ENCODE results near the gene PKHD1.

The PKHD1 gene

DNA sequence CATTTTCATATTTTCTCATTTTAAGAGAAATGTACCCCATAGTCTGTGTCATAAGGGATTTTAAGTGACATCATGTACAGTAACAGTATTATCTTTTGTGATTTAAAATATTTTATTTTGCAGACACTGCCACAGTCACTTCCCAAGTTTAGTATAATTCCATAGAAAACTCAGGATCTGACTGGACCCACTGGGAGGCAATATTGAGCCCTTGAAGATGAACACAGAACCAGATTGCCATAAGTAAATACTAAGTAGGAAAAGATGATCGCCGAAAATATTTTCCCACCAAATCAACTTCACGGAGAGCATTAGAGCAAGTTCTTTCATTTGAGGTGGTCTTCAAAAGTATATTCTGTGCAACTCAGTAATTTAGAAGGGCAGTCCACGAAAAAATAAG, 17.6 kb upstream of the PKHD1 start:
- H3K4me1 ChIP-seq (ENCODE audit: control insufficient read depth, insufficient read depth, low read length) = no peaks in the 10 kb centered on the region
- H3K27me3 ChIP-seq (ENCODE audit: control insufficient read depth, insufficient read depth, low read length) = no peaks in the 10 kb centered on the region
- no peaks in the 10 kb centered on the region for H3K36me3 ChIP-seq (ENCODE audit: control insufficient read depth, insufficient read depth, low read length)
- no peak overlapping the region for H3K9ac ChIP-seq (ENCODE audit: low read depth, low read length)
- no peak overlapping the region for H3K27ac ChIP-seq (ENCODE audit: low read depth, low read length)
- no peaks in the 10 kb centered on the region for H3K9me3 ChIP-seq (ENCODE audit: control insufficient read depth, insufficient read depth, low read length)
- H3K4me3 ChIP-seq (ENCODE audit: low read depth, low read length) = no peak overlapping the region

DNA sequence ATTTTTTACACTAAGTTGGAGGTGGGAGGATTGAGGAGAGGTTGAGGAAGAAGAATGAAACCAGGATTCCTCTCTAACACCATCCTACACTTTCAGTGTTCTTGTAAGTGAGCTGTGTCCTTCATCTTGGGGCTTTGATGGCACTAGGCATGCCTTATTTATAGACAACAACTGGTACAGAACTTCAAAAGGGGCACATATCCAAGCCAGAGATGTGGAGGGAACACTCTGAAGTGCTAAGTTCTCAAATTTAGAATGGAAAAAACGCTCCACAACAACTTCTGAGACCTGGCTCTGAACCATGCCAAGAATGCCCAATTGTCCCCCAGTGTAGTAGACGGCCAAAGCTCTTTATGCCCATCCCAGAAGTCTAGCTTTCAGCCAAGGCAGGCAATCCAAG, 16.2 kb upstream of the PKHD1 start:
- Histone ChIP-seq H3K9ac (ENCODE audit: low read depth, low read length) (no peak overlapping the region), H3K36me3 (ENCODE audit: control insufficient read depth, insufficient read depth, low read length) (no peaks in the 10 kb centered on the region), H3K9me3 (ENCODE audit: control insufficient read depth, insufficient read depth, low read length) (no peaks in the 10 kb centered on the region), H3K27ac (ENCODE audit: low read depth, low read length) (no peak overlapping the region), H3K4me3 (ENCODE audit: low read depth, low read length) (no peak overlapping the region), H3K4me1 (ENCODE audit: control insufficient read depth, insufficient read depth, low read length) (no peaks in the 10 kb centered on the region), H3K27me3 (ENCODE audit: control insufficient read depth, insufficient read depth, low read length) (no peaks in the 10 kb centered on the region)

DNA sequence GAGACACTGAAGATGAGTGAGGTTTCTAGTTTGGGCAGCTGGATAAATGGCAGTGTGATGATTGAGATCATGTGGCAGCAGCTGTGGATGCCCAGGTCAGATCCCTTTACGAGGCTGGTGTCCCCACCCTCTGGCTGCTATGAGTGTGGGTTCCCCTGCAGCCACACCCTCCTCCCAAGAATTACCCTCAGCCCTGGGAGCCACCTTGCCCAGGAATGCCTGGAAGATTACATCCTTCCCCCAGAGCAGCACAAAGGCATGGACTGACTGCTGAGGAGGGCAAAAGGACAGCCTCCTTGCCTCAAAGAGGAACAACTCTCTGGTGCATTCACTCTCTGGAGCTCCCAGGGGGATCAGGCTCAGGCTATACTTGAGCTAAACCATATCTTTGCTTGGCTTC, 15.0 kb upstream of the PKHD1 start:
- Histone ChIP-seq H3K9me3 (ENCODE audit: control insufficient read depth, insufficient read depth, low read length) (no peaks in the 10 kb centered on the region), H3K36me3 (ENCODE audit: control insufficient read depth, insufficient read depth, low read length) (no peaks in the 10 kb centered on the region), H3K27me3 (ENCODE audit: control insufficient read depth, insufficient read depth, low read length) (no peaks in the 10 kb centered on the region), H3K27ac (ENCODE audit: low read depth, low read length) (no peak overlapping the region), H3K9ac (ENCODE audit: low read depth, low read length) (no peak overlapping the region), H3K4me3 (ENCODE audit: low read depth, low read length) (no peak overlapping the region), H3K4me1 (ENCODE audit: control insufficient read depth, insufficient read depth, low read length) (no peaks in the 10 kb centered on the region)

DNA sequence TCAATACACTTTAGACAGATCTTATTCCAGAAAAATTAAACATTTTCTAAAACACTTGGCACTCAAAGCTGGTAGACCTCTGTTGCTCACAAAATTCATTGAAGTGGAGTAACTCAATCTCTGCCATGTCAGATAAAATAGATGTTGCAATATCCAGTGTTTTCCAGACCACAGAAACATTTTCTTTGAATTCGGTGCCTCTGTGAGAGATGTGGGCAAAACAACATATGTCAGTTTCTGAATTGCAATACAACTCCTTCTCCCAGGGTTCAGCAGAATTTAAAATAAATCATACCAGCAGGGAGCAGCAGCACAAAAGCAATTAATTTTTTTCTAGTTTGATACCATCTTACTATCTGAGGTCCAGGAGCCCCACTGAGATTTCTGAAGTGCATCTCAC, 11.3 kb upstream of the PKHD1 start:
- Histone ChIP-seq H3K27me3 (ENCODE audit: control insufficient read depth, insufficient read depth, low read length) (no peaks in the 10 kb centered on the region), H3K4me1 (ENCODE audit: control insufficient read depth, insufficient read depth, low read length) (no peaks in the 10 kb centered on the region), H3K36me3 (ENCODE audit: control insufficient read depth, insufficient read depth, low read length) (no peaks in the 10 kb centered on the region), H3K9me3 (ENCODE audit: control insufficient read depth, insufficient read depth, low read length) (no peaks in the 10 kb centered on the region), H3K4me3 (ENCODE audit: low read depth, low read length) (no peak overlapping the region), H3K27ac (ENCODE audit: low read depth, low read length) (no peak overlapping the region), H3K9ac (ENCODE audit: low read depth, low read length) (no peak overlapping the region)

DNA sequence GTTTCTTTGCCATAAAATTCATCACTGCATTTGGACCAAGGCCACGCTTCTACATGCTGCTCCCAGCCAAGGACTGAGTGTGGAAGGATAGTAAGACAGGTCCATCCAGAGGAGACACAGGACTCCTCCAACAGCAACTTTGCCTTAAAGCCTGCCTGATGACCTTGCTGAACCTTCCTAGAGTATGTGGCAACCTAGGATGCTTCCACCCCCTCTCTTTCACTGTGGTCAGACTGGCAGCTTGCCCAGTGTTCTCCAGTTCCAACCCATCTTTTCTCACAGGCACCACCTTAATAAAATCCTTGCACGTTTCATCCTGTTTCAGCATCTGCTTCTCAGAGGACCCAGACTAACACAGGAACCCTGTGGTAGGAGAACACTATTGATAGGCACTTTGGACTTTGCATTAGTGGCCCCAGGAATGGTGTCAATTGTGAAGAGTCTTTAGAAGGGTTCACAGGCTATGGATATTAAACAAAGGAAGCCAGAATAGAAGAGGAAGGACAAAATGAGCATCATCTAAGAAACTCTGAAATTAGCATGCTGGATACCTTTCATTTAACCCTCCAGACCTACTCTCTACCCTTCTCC, 2.4 kb upstream of the PKHD1 start:
- Histone ChIP-seq H3K27me3 (ENCODE audit: control insufficient read depth, insufficient read depth, low read length) (no peaks in the 10 kb centered on the region), H3K4me1 (ENCODE audit: control insufficient read depth, insufficient read depth, low read length) (peaks cover 3% of the 10 kb centered on the region; the same call in 1 of the 2 replicates), H3K9me3 (ENCODE audit: control insufficient read depth, insufficient read depth, low read length) (no peaks in the 10 kb centered on the region), H3K36me3 (ENCODE audit: control insufficient read depth, insufficient read depth, low read length) (no peaks in the 10 kb centered on the region), H3K27ac (ENCODE audit: low read depth, low read length) (no peak overlapping the region), H3K4me3 (ENCODE audit: low read depth, low read length) (no peak overlapping the region), H3K9ac (ENCODE audit: low read depth, low read length) (no peak overlapping the region)

DNA sequence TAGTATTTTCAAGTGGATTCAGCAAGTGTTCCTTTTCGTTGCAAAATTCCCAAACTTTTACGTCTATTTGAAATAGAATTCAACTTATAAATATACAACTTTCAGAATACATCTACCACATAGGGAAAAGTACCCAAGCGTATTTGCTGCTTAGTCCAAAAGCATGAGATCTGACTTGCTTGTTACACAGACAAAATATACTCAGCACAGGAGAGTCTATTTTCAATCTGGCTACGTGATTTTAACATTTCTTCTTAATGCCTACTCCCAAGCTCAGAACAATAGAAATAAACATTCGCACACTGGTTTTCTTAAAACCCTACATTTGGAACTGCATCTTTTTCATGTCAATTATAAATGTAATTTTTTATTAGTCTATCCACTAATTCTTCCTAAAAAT, 672 bp downstream of the PKHD1 start:
- Histone ChIP-seq H3K9me3 (ENCODE audit: control insufficient read depth, insufficient read depth, low read length) (no peaks in the 10 kb centered on the region), H3K27me3 (ENCODE audit: control insufficient read depth, insufficient read depth, low read length) (no peaks in the 10 kb centered on the region), H3K9ac (ENCODE audit: low read depth, low read length) (no peak overlapping the region), H3K27ac (ENCODE audit: low read depth, low read length) (no peak overlapping the region), H3K36me3 (ENCODE audit: control insufficient read depth, insufficient read depth, low read length) (no peaks in the 10 kb centered on the region), H3K4me1 (ENCODE audit: control insufficient read depth, insufficient read depth, low read length) (peaks cover 3% of the 10 kb centered on the region; the same call in 1 of the 2 replicates), H3K4me3 (ENCODE audit: low read depth, low read length) (no peak overlapping the region)

DNA sequence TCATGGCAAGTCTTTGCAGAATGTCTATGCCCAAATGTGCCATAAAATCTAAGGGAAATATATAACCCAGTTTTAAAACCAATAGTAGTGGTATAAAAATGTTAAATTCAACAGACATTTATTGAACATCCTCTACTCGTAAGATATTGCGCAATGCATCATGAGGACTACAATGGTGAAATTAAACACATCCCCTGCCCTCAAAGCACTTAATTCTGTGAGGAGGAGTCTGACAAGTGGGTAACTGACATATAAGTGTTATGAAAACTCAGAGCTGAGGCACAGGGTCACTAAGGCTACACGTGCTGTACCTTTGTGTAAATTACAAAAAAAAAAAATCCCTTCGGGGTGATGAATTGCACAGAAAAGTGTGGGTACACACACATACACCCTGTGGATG, 6.2 kb downstream of the PKHD1 start:
- H3K27me3 ChIP-seq (ENCODE audit: control insufficient read depth, insufficient read depth, low read length) = no peaks in the 10 kb centered on the region
- no peak overlapping the region for H3K9ac ChIP-seq (ENCODE audit: low read depth, low read length)
- no peaks in the 10 kb centered on the region for H3K9me3 ChIP-seq (ENCODE audit: control insufficient read depth, insufficient read depth, low read length)
- H3K4me3 ChIP-seq (ENCODE audit: low read depth, low read length) = no peak overlapping the region
- no peak overlapping the region for H3K27ac ChIP-seq (ENCODE audit: low read depth, low read length)
- no peaks in the 10 kb centered on the region for H3K36me3 ChIP-seq (ENCODE audit: control insufficient read depth, insufficient read depth, low read length)
- H3K4me1 ChIP-seq (ENCODE audit: control insufficient read depth, insufficient read depth, low read length) = peaks cover 35% of the 10 kb centered on the region

DNA sequence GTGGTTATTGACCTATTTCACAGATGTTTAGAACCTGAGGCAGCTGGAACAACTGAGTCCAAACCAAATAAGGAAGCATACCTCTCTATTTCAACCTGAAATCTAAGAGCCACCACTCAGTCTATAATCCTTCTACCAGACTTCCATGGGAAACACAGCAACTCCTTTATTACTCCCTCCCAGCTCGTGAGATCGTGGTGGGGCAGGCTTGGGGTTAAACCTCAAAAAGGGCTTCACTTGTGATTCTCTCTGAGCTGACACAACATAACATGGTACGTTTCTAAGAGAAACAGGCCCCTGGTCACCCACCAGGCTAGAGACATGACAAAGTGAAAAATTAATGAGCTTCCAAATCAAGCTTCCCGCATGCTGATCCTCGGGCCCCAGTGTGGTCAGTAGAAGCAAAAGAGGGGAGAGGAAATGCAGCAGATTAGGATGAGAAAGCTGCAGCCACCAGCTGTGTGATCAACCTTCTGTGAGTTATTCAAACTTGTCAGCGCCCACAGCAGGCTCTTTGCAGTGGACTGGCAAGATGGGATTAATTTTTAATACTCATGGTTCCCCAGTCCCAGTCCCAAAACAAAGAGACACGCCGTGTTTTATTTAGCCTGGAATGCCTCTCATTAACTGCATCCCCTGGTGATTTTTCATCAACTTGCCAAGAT, 9.3 kb downstream of the PKHD1 start:
- Histone ChIP-seq H3K9ac (ENCODE audit: low read depth, low read length) (no peak overlapping the region), H3K4me1 (ENCODE audit: control insufficient read depth, insufficient read depth, low read length) (peaks cover 52% of the 10 kb centered on the region), H3K27ac (ENCODE audit: low read depth, low read length) (peak overlapping the region; percentile 95), H3K4me3 (ENCODE audit: low read depth, low read length) (no peak overlapping the region), H3K9me3 (ENCODE audit: control insufficient read depth, insufficient read depth, low read length) (no peaks in the 10 kb centered on the region), H3K27me3 (ENCODE audit: control insufficient read depth, insufficient read depth, low read length) (no peaks in the 10 kb centered on the region), H3K36me3 (ENCODE audit: control insufficient read depth, insufficient read depth, low read length) (no peaks in the 10 kb centered on the region)

DNA sequence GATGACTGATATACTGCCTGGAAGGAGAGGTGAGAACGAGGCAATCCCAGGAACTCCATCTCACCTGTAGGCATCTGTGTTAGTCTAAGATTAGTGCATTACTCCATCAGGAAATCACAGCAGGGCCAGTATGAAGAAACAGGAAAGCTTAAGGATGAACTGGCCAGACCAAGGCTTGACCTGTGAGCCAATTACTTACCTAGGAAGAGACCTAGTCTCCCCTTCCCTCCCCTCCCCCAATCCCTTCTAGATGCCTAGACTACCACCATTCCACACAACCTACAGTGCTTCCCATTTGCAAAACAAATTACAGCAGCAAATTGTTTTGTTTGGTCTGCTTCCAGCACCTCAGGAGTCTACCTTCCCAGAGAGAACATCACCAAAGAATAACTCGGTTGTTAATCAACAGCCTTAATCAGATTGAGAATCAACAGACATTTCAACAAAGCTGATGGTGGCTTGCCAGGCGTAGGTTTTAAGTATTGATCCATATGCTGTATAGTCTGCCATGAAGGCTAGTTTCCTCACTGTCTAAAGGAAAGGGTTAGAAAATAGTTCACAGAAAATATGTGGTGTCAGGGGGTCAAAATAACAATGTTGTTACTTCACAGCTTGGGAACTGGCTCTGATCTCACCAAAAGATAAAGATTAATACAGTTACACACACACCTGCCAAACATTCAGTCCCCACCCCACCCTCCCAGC, 10.1 kb downstream of the PKHD1 start:
- Histone ChIP-seq H3K4me3 (ENCODE audit: low read depth, low read length) (peak overlapping the region; percentile 41), H3K4me1 (ENCODE audit: control insufficient read depth, insufficient read depth, low read length) (peaks cover 52% of the 10 kb centered on the region), H3K9ac (ENCODE audit: low read depth, low read length) (no peak overlapping the region), H3K27ac (ENCODE audit: low read depth, low read length) (peak overlapping the region; percentile 95), H3K9me3 (ENCODE audit: control insufficient read depth, insufficient read depth, low read length) (no peaks in the 10 kb centered on the region), H3K27me3 (ENCODE audit: control insufficient read depth, insufficient read depth, low read length) (no peaks in the 10 kb centered on the region), H3K36me3 (ENCODE audit: control insufficient read depth, insufficient read depth, low read length) (no peaks in the 10 kb centered on the region)

DNA sequence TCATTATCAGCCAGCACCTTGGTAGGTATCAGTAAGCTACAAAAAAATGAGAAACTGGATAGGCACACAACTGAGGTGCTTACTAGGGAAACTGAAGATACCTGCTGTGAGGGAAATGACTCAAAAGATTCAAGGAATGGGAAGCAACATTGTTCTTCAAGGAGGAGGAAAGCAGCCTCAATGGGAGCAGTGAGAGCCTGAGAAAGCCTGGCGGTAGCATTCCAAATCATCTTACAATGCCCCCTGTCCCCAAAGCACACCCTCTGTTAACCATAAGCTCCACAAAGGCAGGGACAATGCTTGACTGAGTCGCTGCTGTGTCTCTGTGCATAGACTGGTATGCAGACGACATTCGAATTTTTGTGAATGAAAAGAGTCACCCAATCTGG, 10.6 kb downstream of the PKHD1 start:
- Histone ChIP-seq H3K27me3 (ENCODE audit: control insufficient read depth, insufficient read depth, low read length) (no peaks in the 10 kb centered on the region), H3K36me3 (ENCODE audit: control insufficient read depth, insufficient read depth, low read length) (no peaks in the 10 kb centered on the region), H3K9ac (ENCODE audit: low read depth, low read length) (no peak overlapping the region), H3K9me3 (ENCODE audit: control insufficient read depth, insufficient read depth, low read length) (no peaks in the 10 kb centered on the region), H3K4me3 (ENCODE audit: low read depth, low read length) (peak overlapping the region; percentile 41), H3K27ac (ENCODE audit: low read depth, low read length) (peak overlapping the region; percentile 95), H3K4me1 (ENCODE audit: control insufficient read depth, insufficient read depth, low read length) (peaks cover 52% of the 10 kb centered on the region)

DNA sequence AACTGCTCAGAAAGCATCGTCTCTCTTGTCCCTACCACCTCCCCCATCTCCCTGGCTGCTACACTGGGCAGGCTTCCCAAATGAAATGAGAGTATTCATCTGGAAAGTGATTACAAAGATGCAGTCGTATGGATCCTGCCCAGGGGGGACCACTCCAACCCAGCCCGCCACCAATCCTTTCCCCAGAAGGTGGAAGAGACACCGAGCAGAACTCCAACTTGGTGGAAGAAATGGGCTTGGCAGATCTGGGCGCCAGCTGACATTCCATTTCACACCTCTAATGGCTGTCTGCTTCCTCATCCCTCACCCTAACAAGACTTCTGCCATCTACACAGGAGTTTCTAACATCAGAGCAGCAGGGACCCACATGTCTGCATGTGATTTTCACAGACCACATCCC, 12.7 kb downstream of the PKHD1 start:
- Histone ChIP-seq H3K9ac (ENCODE audit: low read depth, low read length) (no peak overlapping the region), H3K27ac (ENCODE audit: low read depth, low read length) (no peak overlapping the region), H3K36me3 (ENCODE audit: control insufficient read depth, insufficient read depth, low read length) (no peaks in the 10 kb centered on the region), H3K27me3 (ENCODE audit: control insufficient read depth, insufficient read depth, low read length) (no peaks in the 10 kb centered on the region), H3K4me3 (ENCODE audit: low read depth, low read length) (no peak overlapping the region), H3K4me1 (ENCODE audit: control insufficient read depth, insufficient read depth, low read length) (peaks cover 50% of the 10 kb centered on the region), H3K9me3 (ENCODE audit: control insufficient read depth, insufficient read depth, low read length) (no peaks in the 10 kb centered on the region)

All from HUES48 (cell line).